SK-N-SH treated with all-trans-retinoic acid at 6 μM for 48 hours (cell line): Measurements from ENCODE around the gene ZNF469.

ENCODE experiments used
- ATAC-seq: fragments of 200-7000 bp; cut with Tn5 transposase; 3 replicates; pipeline ENCODE4 v1.9.1; 2020; ENCODE audit warnings: mild to moderate bottlenecking, moderate library complexity
- ARNTL ChIP-seq: fragments of 450-650 bp; formaldehyde crosslinking; IDR thresholded peaks from 2 replicates; pipeline ENCODE4 v1.5.0; 2020; ENCODE audit warnings: low read depth, mild to moderate bottlenecking, moderate library complexity, borderline replicate concordance
- BACH2 ChIP-seq: fragments of 250-450 bp; sonication (Bioruptor Pico); IDR thresholded peaks from 2 replicates; pipeline ENCODE4 v1.9.0; 2021; ENCODE audit warnings: mild to moderate bottlenecking, borderline replicate concordance
- CSDC2 ChIP-seq: fragments of 250-450 bp; sonication (Bioruptor Pico); IDR thresholded peaks from 2 replicates; pipeline ENCODE4 v1.5.0; 2020; ENCODE audit warnings: mild to moderate bottlenecking, moderate library complexity
- ESRRG ChIP-seq: fragments of 250-450 bp; sonication (Bioruptor Pico); IDR thresholded peaks from 2 replicates; pipeline ENCODE4 v1.6.1; 2021; ENCODE audit warnings: mild to moderate bottlenecking
- GLIS3 ChIP-seq: fragments of 250-450 bp; sonication (Bioruptor Pico); IDR thresholded peaks from 2 replicates; pipeline ENCODE4 v1.5.0; 2020; ENCODE audit warnings: mild to moderate bottlenecking, moderate library complexity
- ISL1 ChIP-seq: fragments of 250-450 bp; sonication (Bioruptor Pico); IDR thresholded peaks from 2 replicates; pipeline ENCODE4 v2.1.2; 2022; ENCODE audit warnings: mild to moderate bottlenecking, moderate library complexity
- OSR1 ChIP-seq: fragments of 250-450 bp; sonication (Bioruptor Pico); IDR thresholded peaks from 2 replicates; pipeline ENCODE4 v1.8.0; 2022; ENCODE audit warnings: moderate library complexity, mild to moderate bottlenecking, inconsistent platforms
- POU6F1 ChIP-seq: fragments of 250-450 bp; sonication (Bioruptor Pico); IDR thresholded peaks from 2 replicates; pipeline ENCODE4 v1.8.0; 2021; ENCODE audit warnings: low read depth, mild to moderate bottlenecking, moderate library complexity, borderline replicate concordance
- PPARA ChIP-seq: fragments of 250-450 bp; sonication (Bioruptor Pico); IDR thresholded peaks from 2 replicates; pipeline ENCODE4 v1.5.0; 2020; ENCODE audit warnings: mild to moderate bottlenecking, borderline replicate concordance
- SNAI2 ChIP-seq: fragments of 250-450 bp; sonication (Bioruptor Pico); IDR thresholded peaks from 2 replicates; pipeline ENCODE4 v1.5.0; 2020; ENCODE audit warnings: mild to moderate bottlenecking, moderate library complexity
- TOX ChIP-seq: fragments of 250-450 bp; sonication (Bioruptor Pico); IDR thresholded peaks from 2 replicates; pipeline ENCODE4 v1.8.0; 2021; ENCODE audit warnings: mild to moderate bottlenecking, moderate library complexity, borderline replicate concordance
- TSHZ2 ChIP-seq: fragments of 250-450 bp; sonication (Bioruptor Pico); IDR thresholded peaks from 2 replicates; pipeline ENCODE4 v1.5.0; 2020; ENCODE audit warnings: mild to moderate bottlenecking, moderate library complexity
- ZFP3 ChIP-seq: fragments of 250-450 bp; sonication (Bioruptor Pico); IDR thresholded peaks from 2 replicates; pipeline ENCODE4 v1.5.0; 2020; ENCODE audit warnings: mild to moderate bottlenecking, moderate library complexity
- ZNF565 ChIP-seq: fragments of 450-650 bp; formaldehyde crosslinking; conservative IDR thresholded peaks from 2 replicates; pipeline ENCODE4 v1.5.0; 2020; ENCODE audit warnings: low read depth, mild to moderate bottlenecking, moderate library complexity
- ZNF8 ChIP-seq: fragments of 450-650 bp; formaldehyde crosslinking; IDR thresholded peaks from 2 replicates; pipeline ENCODE4 v1.5.0; 2020; ENCODE audit warnings: mild to moderate bottlenecking, moderate library complexity
- TF ChIP-seq, protein P1 (sequence below): fragments of 250-450 bp; sonication (Bioruptor Pico); IDR thresholded peaks from 2 replicates; pipeline ENCODE4 v1.8.0; 2020; ENCODE audit warnings: mild to moderate bottlenecking, moderate library complexity, borderline replicate concordance
- TF ChIP-seq, protein P2 (sequence below): fragments of 250-450 bp; sonication (Bioruptor Pico); IDR thresholded peaks from 2 replicates; pipeline ENCODE4 v1.5.1; 2021; ENCODE audit warnings: mild to moderate bottlenecking, moderate library complexity

The ZNF469 gene

DNA sequence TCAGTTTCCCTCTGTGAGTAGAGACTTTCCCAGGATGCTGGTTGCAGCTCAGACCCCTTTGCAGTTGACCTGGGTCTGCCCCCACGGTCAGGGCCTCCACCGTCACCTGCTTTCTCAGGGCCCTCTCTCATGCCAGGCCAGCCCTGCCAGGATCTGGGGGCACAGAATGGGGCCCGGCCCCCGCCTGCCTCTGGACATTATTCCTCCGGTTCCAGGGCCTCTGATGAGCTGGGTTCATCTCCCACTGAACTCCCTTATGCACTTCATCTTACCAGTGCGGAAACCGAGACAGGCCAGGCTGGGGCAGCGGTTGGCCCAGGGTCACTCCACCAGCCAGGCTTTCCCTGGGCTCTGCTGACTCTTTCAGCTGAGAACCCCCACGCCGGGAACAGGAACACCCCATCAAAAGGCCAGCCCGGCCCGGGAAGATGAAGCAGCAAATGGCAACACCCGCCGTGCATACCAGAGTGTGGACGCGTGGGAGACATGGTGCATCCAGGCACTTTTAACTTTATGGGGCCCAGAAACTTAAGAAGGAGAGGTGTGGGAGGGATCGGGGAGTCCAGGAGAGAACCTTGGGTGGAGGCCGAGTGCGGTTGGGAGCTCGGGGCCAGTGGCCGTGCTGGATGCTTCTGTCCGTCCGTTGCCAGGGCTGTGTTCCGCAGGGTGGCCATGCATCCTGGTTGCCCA, 19.9 kb downstream of the ZNF469 start:
- ATAC-seq = no peak
- TF ChIP-seq GLIS3 (CRISPR knock-in tag) = no peak
- no peak for TF ChIP-seq BACH2 (CRISPR knock-in tag)
- TF ChIP-seq TSHZ2 (CRISPR knock-in tag) = no peak
- TF ChIP-seq ZNF8 (CRISPR knock-in tag) = no peak
- no peak for TF ChIP-seq ZFP3 (CRISPR knock-in tag)
- no peak for TF ChIP-seq SNAI2 (CRISPR knock-in tag)
- no peak for TF ChIP-seq TOX
- TF ChIP-seq, protein P1, sequence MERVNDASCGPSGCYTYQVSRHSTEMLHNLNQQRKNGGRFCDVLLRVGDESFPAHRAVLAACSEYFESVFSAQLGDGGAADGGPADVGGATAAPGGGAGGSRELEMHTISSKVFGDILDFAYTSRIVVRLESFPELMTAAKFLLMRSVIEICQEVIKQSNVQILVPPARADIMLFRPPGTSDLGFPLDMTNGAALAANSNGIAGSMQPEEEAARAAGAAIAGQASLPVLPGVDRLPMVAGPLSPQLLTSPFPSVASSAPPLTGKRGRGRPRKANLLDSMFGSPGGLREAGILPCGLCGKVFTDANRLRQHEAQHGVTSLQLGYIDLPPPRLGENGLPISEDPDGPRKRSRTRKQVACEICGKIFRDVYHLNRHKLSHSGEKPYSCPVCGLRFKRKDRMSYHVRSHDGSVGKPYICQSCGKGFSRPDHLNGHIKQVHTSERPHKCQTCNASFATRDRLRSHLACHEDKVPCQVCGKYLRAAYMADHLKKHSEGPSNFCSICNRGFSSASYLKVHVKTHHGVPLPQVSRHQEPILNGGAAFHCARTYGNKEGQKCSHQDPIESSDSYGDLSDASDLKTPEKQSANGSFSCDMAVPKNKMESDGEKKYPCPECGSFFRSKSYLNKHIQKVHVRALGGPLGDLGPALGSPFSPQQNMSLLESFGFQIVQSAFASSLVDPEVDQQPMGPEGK (CRISPR knock-in tag) = no peak
- no peak for TF ChIP-seq ISL1 (CRISPR knock-in tag)

GRCh38 chr16:88403794-88404581, 21.2 kb downstream of the ZNF469 start:
- no peak for ATAC-seq
- TF ChIP-seq GLIS3 (CRISPR knock-in tag) (no peak), ISL1 (CRISPR knock-in tag) (no peak), SNAI2 (CRISPR knock-in tag) (no peak), ARNTL (CRISPR knock-in tag) (no peak)
- TF ChIP-seq, protein P2, sequence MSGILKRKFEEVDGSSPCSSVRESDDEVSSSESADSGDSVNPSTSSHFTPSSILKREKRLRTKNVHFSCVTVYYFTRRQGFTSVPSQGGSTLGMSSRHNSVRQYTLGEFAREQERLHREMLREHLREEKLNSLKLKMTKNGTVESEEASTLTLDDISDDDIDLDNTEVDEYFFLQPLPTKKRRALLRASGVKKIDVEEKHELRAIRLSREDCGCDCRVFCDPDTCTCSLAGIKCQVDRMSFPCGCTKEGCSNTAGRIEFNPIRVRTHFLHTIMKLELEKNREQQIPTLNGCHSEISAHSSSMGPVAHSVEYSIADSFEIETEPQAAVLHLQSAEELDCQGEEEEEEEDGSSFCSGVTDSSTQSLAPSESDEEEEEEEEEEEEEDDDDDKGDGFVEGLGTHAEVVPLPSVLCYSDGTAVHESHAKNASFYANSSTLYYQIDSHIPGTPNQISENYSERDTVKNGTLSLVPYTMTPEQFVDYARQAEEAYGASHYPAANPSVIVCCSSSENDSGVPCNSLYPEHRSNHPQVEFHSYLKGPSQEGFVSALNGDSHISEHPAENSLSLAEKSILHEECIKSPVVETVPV (CRISPR knock-in tag) = no peak

DNA sequence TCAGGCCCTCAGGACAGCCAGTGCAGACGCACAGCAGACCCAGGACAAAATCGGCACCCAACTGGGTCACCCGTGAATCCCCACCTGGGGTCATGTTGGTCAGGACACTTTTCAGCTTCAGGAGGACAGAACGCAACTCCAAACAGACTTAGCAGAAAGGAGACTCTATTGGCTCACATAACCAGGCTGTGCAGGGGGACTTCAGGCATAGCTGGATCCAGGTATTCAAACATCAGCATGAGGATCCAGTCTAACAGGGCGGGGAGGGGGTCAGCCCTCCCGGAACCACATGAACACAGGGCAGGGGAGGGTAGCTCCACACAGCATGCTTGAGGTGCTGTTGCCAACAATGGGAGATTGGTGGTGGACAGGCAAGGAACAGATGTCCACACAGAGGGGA, 22.0 kb downstream of the ZNF469 start:
- ATAC-seq = no peak
- TF ChIP-seq, protein P2 (CRISPR knock-in tag) = no peak
- TF ChIP-seq CSDC2 (CRISPR knock-in tag) (no peak), ARNTL (CRISPR knock-in tag) (no peak), PPARA (no peak), ZNF8 (CRISPR knock-in tag) (no peak), BACH2 (CRISPR knock-in tag) (no peak), POU6F1 (CRISPR knock-in tag) (no peak), ESRRG (no peak), OSR1 (CRISPR knock-in tag) (no peak), ZNF565 (CRISPR knock-in tag) (no peak)
- TF ChIP-seq, protein P1 (CRISPR knock-in tag) = no peak
